GM13976 (cell line): ENCODE data around the gene SH3PXD2B.

Experiments used
- DNase-seq: peaks from one replicate; pipeline ENCODE4 v3.0.0; 2012; ENCODE audit warnings: low spot score
- CTCF ChIP-seq: IDR thresholded peaks from 2 replicates; pipeline ENCODE4 v1.5.1; 2012; ENCODE audit warnings: borderline replicate concordance, mild to moderate bottlenecking; ENCODE audit not compliant: insufficient read depth; ENCODE audit errors: extremely low read depth, missing control alignments, control extremely low read depth
- in situ Hi-C: fragments of 300-500 bp; cut with MboI; formaldehyde crosslinking; loops from one replicate; pipeline ENCODE4 v1.12.0; 2022; ENCODE audit warnings: low sequenced_read_pairs, mixed read lengths, inconsistent platforms; ENCODE audit not compliant: unreplicated experiment

SH3PXD2B gene

GRCh38 chr5:172428224-172429166, 25.8 kb downstream of the SH3PXD2B start:
- TF ChIP-seq CTCF, result no peak
- in situ Hi-C loops, result no loop called here
- DNase-seq, result no peak

GRCh38 chr5:172427202-172427601, 27.1 kb downstream of the SH3PXD2B start:
- DNase-seq, result no peak
- in situ Hi-C loops, result no loop called here
- TF ChIP-seq CTCF, result no peak

GRCh38 chr5:172426086-172426485, 28.2 kb downstream of the SH3PXD2B start:
- no peak for TF ChIP-seq CTCF
- no peak for DNase-seq
- in situ Hi-C loops, result no loop called here

- no peak for TF ChIP-seq CTCF
- in situ Hi-C loops, result no loop called here
- DNase-seq, result no peak
Observed at GRCh38 chr5:172425402-172425801, 28.9 kb downstream of the SH3PXD2B start.

- no peak for DNase-seq
Observed at GRCh38 chr5:172424808-172425207, 29.5 kb downstream of the SH3PXD2B start.

GRCh38 chr5:172424111-172424490, 30.2 kb downstream of the SH3PXD2B start:
- in situ Hi-C loops, result no loop called here
- no peak for TF ChIP-seq CTCF
- no peak for DNase-seq

More at GRCh38 chr5:172424808-172425207, 29.5 kb downstream of the SH3PXD2B start:
- in situ Hi-C loops, result no loop called here
- TF ChIP-seq CTCF, result no peak
